K562 (cell line): Measurements from ENCODE around the gene CCDC87. TPM values are rescaled to one million over a fixed set of nuclear protein-coding genes. Genes with fewer than 3 reads are reported as not detected.

ENCODE experiments used
- ATAC-seq: fragments of 200-7000 bp; cut with Tn5 transposase; 3 replicates; pipeline ENCODE4 v1.9.1; 2020; ENCODE audit warnings: moderate library complexity
- BruUV-seq: library from RNA; stranded (reverse); fragments of 400-500 nt; replicated peaks from 2 replicates; lab custom pipeline; 2021; lab: Mats Ljungman, UMichigan
- CTCF ChIA-PET: fragments of 300-600 bp; formaldehyde crosslinking; extraction: SDS; loops from one replicate; lab custom pipeline; 2021; ENCODE audit warnings: low intra/inter-chr PET ratio; lab: Yijun Ruan, JAX
- POLR2A ChIA-PET: fragments of 300-600, 350-650 bp; sonication (Branson Sonifier 250); formaldehyde crosslinking; extraction: SDS; loops from one replicate; lab custom pipeline; 2021; ENCODE audit warnings: antibody characterized with exemption, inconsistent platforms; lab: Yijun Ruan, JAX
- DNase-seq, 4 experiments: peaks; one replicate each; pipeline versions ENCODE4 v3.0.0 to v3.0.0-alpha.2; 2011 to 2018; ENCODE audit warnings: low spot score in 3 of 4, mixed read lengths in 3 of 4; ENCODE audit errors: extremely low read depth in 1 of 4
- FAIRE-seq: peaks from 2 replicates; lab custom pipeline; 2011; peaks lifted over from hg19 to GRCh38; lab: Jason Lieb, UNC
- H2AFZ ChIP-seq: 2 replicates; pipeline ENCODE4 v1.6.0; 2011; ENCODE audit warnings: low read depth, low read length, control low read depth, inconsistent platforms
- H3K27ac ChIP-seq: fragments of 200-600 bp; 3 replicates; pipeline ENCODE4 v1.8.0; 2011; ENCODE audit warnings: low read depth, mild to moderate bottlenecking, control low read depth, inconsistent platforms, low read length, moderate library complexity, mixed read lengths; ENCODE audit errors: extremely low read depth
- H3K27me3 ChIP-seq, 2 experiments: fragments of 300-600 bp in 1 of 2; 2 replicates in 1 of 2; 3 replicates in 1 of 2; pipeline versions ENCODE4 v1.6.0 to v1.8.0; 2011; ENCODE audit warnings: inconsistent platforms in 2 of 2, low read length in 2 of 2, mild to moderate bottlenecking in 1 of 2, mixed read lengths in 1 of 2, moderate library complexity in 1 of 2; ENCODE audit not compliant: control insufficient read depth in 2 of 2, insufficient read depth in 2 of 2
- H3K36me3 ChIP-seq: fragments of 300-600 bp; 3 replicates; pipeline ENCODE4 v1.8.0; 2011; ENCODE audit warnings: mild to moderate bottlenecking, low read length, inconsistent platforms; ENCODE audit not compliant: control insufficient read depth, insufficient read depth
- H3K4me1 ChIP-seq, 2 experiments: fragments of 200-600 bp in 1 of 2; replicated peaks in 1 of 2; 2 replicates in 1 of 2; 3 replicates in 1 of 2; pipeline versions ENCODE4 v1.5.1 to v1.8.0; 2011; ENCODE audit warnings: inconsistent platforms in 2 of 2, low read length in 2 of 2, mild to moderate bottlenecking in 1 of 2, mixed read lengths in 1 of 2, moderate library complexity in 1 of 2; ENCODE audit not compliant: control insufficient read depth in 2 of 2, insufficient read depth in 2 of 2
- H3K4me2 ChIP-seq: 2 replicates; pipeline ENCODE4 v1.6.1; 2011; ENCODE audit warnings: low read length, control low read depth, inconsistent platforms, mixed read lengths; ENCODE audit not compliant: insufficient read depth
- H3K4me3 ChIP-seq: fragments of 200-600 bp; sonication (generic), shearing (Covaris generic); 2 replicates; pipeline ENCODE4 v1.5.1; 2016; ENCODE audit warnings: control low read depth, inconsistent platforms
- H3K79me2 ChIP-seq: fragments of 200-600 bp; 3 replicates; pipeline ENCODE4 v1.8.0; 2011; ENCODE audit warnings: low read length, inconsistent platforms; ENCODE audit not compliant: control insufficient read depth, insufficient read depth
- H3K9ac ChIP-seq, 2 experiments: 2 replicates each; pipeline versions ENCODE4 v1.6.0 to v1.6.1; 2011; ENCODE audit warnings: low read depth in 2 of 2, low read length in 2 of 2, control low read depth in 1 of 2, inconsistent platforms in 1 of 2, mild to moderate bottlenecking in 1 of 2, mixed read lengths in 1 of 2; ENCODE audit not compliant: insufficient read depth in 1 of 2
- H3K9me1 ChIP-seq: one replicate; pipeline ENCODE4 v1.6.0; 2011; ENCODE audit warnings: inconsistent platforms, mild to moderate bottlenecking, low read length, moderate library complexity; ENCODE audit not compliant: control insufficient read depth, insufficient read depth
- H3K9me3 ChIP-seq: replicated peaks from 2 replicates; pipeline ENCODE4 v1.5.1; 2011; ENCODE audit warnings: low read depth, low read length, inconsistent platforms; ENCODE audit not compliant: control insufficient read depth, insufficient read depth
- H4K20me1 ChIP-seq: replicated peaks from 2 replicates; pipeline ENCODE4 v1.6.1; 2011; ENCODE audit warnings: low read length, inconsistent platforms, mixed read lengths; ENCODE audit not compliant: control insufficient read depth, insufficient read depth
- BCOR ChIP-seq: fragments of 450-650 bp; IDR thresholded peaks from 2 replicates; pipeline ENCODE4 v1.6.1; 2016
- CC2D1A ChIP-seq: fragments of 450-650 bp; IDR thresholded peaks from 2 replicates; pipeline ENCODE4 v1.6.1; 2017; ENCODE audit warnings: mild to moderate bottlenecking
- KDM1A ChIP-seq, 2 experiments: fragments of 450-650 bp; IDR thresholded peaks; 2 replicates each; pipeline ENCODE4 v1.6.1; 2016; ENCODE audit warnings: mild to moderate bottlenecking in 2 of 2
- MCM7 ChIP-seq, 2 experiments: fragments of 450-650 bp; IDR thresholded peaks; 2 replicates each; pipeline ENCODE4 v1.6.1; 2016 to 2018
- RBM25 ChIP-seq: fragments of 200-400 bp; formaldehyde crosslinking; IDR thresholded peaks from 2 replicates; pipeline ENCODE4 v1.6.1; 2018; ENCODE audit warnings: low read length, low read depth, moderate library complexity; ENCODE audit not compliant: severe bottlenecking
- SMARCA4 ChIP-seq: fragments of 450-650 bp; IDR thresholded peaks from 2 replicates; pipeline ENCODE4 v1.6.1; 2016
- WGBS: fragments of 100-300 bp; shearing (Covaris generic); methylation state at CpG from one replicate; pipeline ENCODE4 v1.1.6; 2016; ENCODE audit warnings: low coverage, mixed read lengths; ENCODE audit not compliant: insufficient coverage; ENCODE audit errors: missing lambda C conversion rate; 5-methylcytosine and 5-hydroxymethylcytosine counted together
- in situ Hi-C: fragments of 300-500 bp; cut with MboI; formaldehyde crosslinking; loops from 4 replicates; pipeline ENCODE4 v1.15.0; 2018; ENCODE audit warnings: inconsistent platforms, mixed read lengths
- intact Hi-C: fragments of 100-400 bp; cut with micrococcal nuclease; formaldehyde crosslinking; loops from 2 replicates; pipeline ENCODE4 v1.14.2; 2022
- polyA plus RNA-seq, 8 experiments: library from polyadenylated mRNA; depleted of rRNA in 4 of 8; stranded (reverse) in 5 of 8; unstranded in 3 of 8; fragments of >200 nt; fragmentation: Nextera tagmentation in 2 of 8; fragmentation: Illumina TruSeq in 1 of 8; extraction: Ambion mirVana in 2 of 8; extraction: Trizol in 1 of 8; gene quantifications; 2 replicates each; pipeline versions ENCODE4 v1.2.1 to v1.2.3, GENCODE V29; 2011 to 2014; ENCODE audit warnings: inconsistent platforms in 1 of 8, missing spikeins in 1 of 8
- total RNA-seq, 7 experiments: library from RNA; depleted of rRNA in 6 of 7; stranded (reverse); fragments of >200 nt in 6 of 7; fragmentation: Illumina TruSeq in 2 of 7; extraction: Trizol in 2 of 7; gene quantifications; 2 replicates each; pipeline versions ENCODE4 v1.2.1 to v1.2.3, GENCODE V29; 2011 to 2021; ENCODE audit warnings: low replicate concordance in 1 of 7

Gene CCDC87
- total and polyA plus RNA-seq, 9 of the 15 experiments (the other 6 are each of a cell fraction or from before 2014, with no cell fraction given): 0.03 to 0.44 (median 0.15) TPM; not detected in 1

GRCh38 chr11:66549696-66550095 lies 43.2 kb downstream of the CCDC87 start:
- peaks cover 0 to 4% of the 10 kb centered on the region in 2 experiments; a peak in 1 of 5 replicates for H3K27me3 ChIP-seq
- 20% methylated on average over 3 of the region's 3 CpGs for WGBS
- ChIA-PET POLR2A (interaction anchor here (0.5 to 1.8 kb wide), 3 partner anchors 10 to 268 kb away, joined by 3 to 7 read pairs (median 4); no protein-coding TSS in a partner anchor), CTCF (no interaction called here)
- no peak overlapping the region for H3K9ac ChIP-seq
- ATAC-seq (no peak), FAIRE-seq (no peak), DNase-seq (no peak)
- in situ Hi-C loops: loop anchor here (10.0 kb wide), 1 partner anchor 265 kb away; no protein-coding TSS in a partner anchor
- H3K4me3 ChIP-seq: no peak overlapping the region
- intact Hi-C loops: no loop called here
- H2AFZ ChIP-seq: no peak overlapping the region
- no TSS peak for BruUV-seq
- no peaks in the 10 kb centered on the region for H3K36me3 ChIP-seq
- no peaks in the 10 kb centered on the region for H3K9me1 ChIP-seq
- no peaks in the 10 kb centered on the region for H3K9me3 ChIP-seq
- peaks cover 0 to 32% of the 10 kb centered on the region in 2 experiments; a peak in 4 of 5 replicates for H3K4me1 ChIP-seq
- H3K4me2 ChIP-seq: no peak overlapping the region
- H4K20me1 ChIP-seq: no peaks in the 10 kb centered on the region
- H3K27ac ChIP-seq: no peak overlapping the region
- peaks cover 6% of the 10 kb centered on the region; the same call in 1 of the 3 replicates for H3K79me2 ChIP-seq
- TF ChIP-seq SMARCA4 (no peak), BCOR (peak; percentile 85), RBM25 (peak; percentile 71), KDM1A (IDR thresholded peaks at IDR 0.05) (peak; percentile 35 to 58; a peak in 2 of 4 replicates)

- in situ Hi-C loops (no loop called here), intact Hi-C loops (no loop called here)
- no peak for FAIRE-seq
- POLR2A ChIA-PET: interaction anchor here (0.6 to 1.8 kb wide), 6 partner anchors 11 to 453 kb away, joined by 3 to 7 read pairs (median 4); no protein-coding TSS in a partner anchor
- Histone ChIP-seq H3K4me2 (no peak overlapping the region), H3K4me3 (no peak overlapping the region), H4K20me1 (no peaks in the 10 kb centered on the region), H3K79me2 (peaks cover 6% of the 10 kb centered on the region; the same call in 1 of the 3 replicates), H3K36me3 (no peaks in the 10 kb centered on the region), H3K4me1 (peaks cover 0 to 32% of the 10 kb centered on the region in 2 experiments; a peak in 4 of 5 replicates), H3K27ac (no peak overlapping the region), H3K9me1 (no peaks in the 10 kb centered on the region), H3K9me3 (no peaks in the 10 kb centered on the region), H3K9ac (no peak overlapping the region), H2AFZ (no peak overlapping the region), H3K27me3 (peaks cover 0 to 4% of the 10 kb centered on the region in 2 experiments; a peak in 1 of 5 replicates)
- TF ChIP-seq MCM7 (IDR thresholded peaks at IDR 0.05): 0 out of 4 replicates have a peak, but pooled peaks of 1 of the 2 experiments have one; percentile 32
- TF ChIP-seq CC2D1A: no peak
- WGBS: 18% methylated on average over 16 of the region's 16 CpGs
- CTCF ChIA-PET: no interaction called here
- BruUV-seq: no TSS peak
- ATAC-seq: no peak
- no peak for DNase-seq
Measured at GRCh38 chr11:66548774-66549630, 43.9 kb downstream of the CCDC87 start.
